DOHH2 (cell line): ENCODE measurements around the gene ZG16.
"Not testable (repeated sequence)": the region's sequence is repeated elsewhere in the genome, so short reads cannot be mapped to it uniquely, and the experiment has no call there.

Experiments
- H3F3A ChIP-seq: fragments of 200-600 bp; sonication (generic), shearing (Covaris generic); 2 replicates; pipeline ENCODE4 v1.6.0; 2016; ENCODE audit warnings: antibody characterized with exemption, mild to moderate bottlenecking; ENCODE audit not compliant: control insufficient read depth, insufficient read depth
- H3K27ac ChIP-seq: fragments of 200-600 bp; sonication (generic); 2 replicates; pipeline ENCODE4 v1.5.1; 2014; ENCODE audit warnings: low read depth, mild to moderate bottlenecking, low read length, moderate library complexity
- H3K27me3 ChIP-seq: fragments of 200-600 bp; sonication (generic); 2 replicates; pipeline ENCODE4 v1.6.1; 2014; ENCODE audit warnings: mild to moderate bottlenecking, low read length, mixed read lengths; ENCODE audit not compliant: control insufficient read depth
- H3K36me3 ChIP-seq: fragments of 200-600 bp; sonication (generic); 2 replicates; pipeline ENCODE4 v1.6.1; 2014; ENCODE audit warnings: mild to moderate bottlenecking, low read length, moderate library complexity, mixed read lengths; ENCODE audit not compliant: control insufficient read depth
- H3K4me1 ChIP-seq: fragments of 200-600 bp; sonication (generic); 2 replicates; pipeline ENCODE4 v1.6.1; 2014; ENCODE audit warnings: mild to moderate bottlenecking, low read length, mixed read lengths; ENCODE audit not compliant: control insufficient read depth
- H3K4me2 ChIP-seq: fragments of 200-600 bp; sonication (generic); 2 replicates; pipeline ENCODE4 v1.6.0; 2014; ENCODE audit warnings: mild to moderate bottlenecking, low read length, moderate library complexity
- H3K4me3 ChIP-seq: fragments of 200-600 bp; sonication (generic); 2 replicates; pipeline ENCODE4 v1.5.1; 2014; ENCODE audit warnings: mild to moderate bottlenecking, low read length, mixed read lengths
- H3K79me2 ChIP-seq: fragments of 200-600 bp; sonication (generic); 2 replicates; pipeline ENCODE4 v1.6.1; 2014; ENCODE audit warnings: mild to moderate bottlenecking, low read length, mixed read lengths; ENCODE audit not compliant: control insufficient read depth
- H3K9me2 ChIP-seq: fragments of 200-600 bp; sonication (generic); replicated peaks from 2 replicates; pipeline ENCODE4 v1.6.1; 2014; ENCODE audit warnings: mild to moderate bottlenecking, low read length, mixed read lengths; ENCODE audit not compliant: control insufficient read depth
- H3K9me3 ChIP-seq: fragments of 200-600 bp; sonication (generic); 2 replicates; pipeline ENCODE4 v1.6.1; 2014; ENCODE audit warnings: antibody characterized with exemption, low read length, mixed read lengths; ENCODE audit not compliant: control insufficient read depth, insufficient read depth
- H4K20me1 ChIP-seq: fragments of 200-600 bp; sonication (generic); 2 replicates; pipeline ENCODE4 v1.6.0; 2014; ENCODE audit warnings: low read depth, mild to moderate bottlenecking, antibody characterized with exemption, low read length, moderate library complexity; ENCODE audit not compliant: control insufficient read depth, insufficient read depth
- CTCF ChIP-seq: fragments of 200-600 bp; sonication (generic); IDR thresholded peaks from one replicate; pipeline ENCODE4 v1.5.1; 2014; ENCODE audit warnings: antibody characterized with exemption, mild to moderate bottlenecking, low read depth, low read length; ENCODE audit not compliant: poor library complexity, severe bottlenecking
- EZH2phosphoT487 ChIP-seq: fragments of 200-600 bp; sonication (generic); IDR thresholded peaks from 2 replicates; pipeline ENCODE4 v1.6.1; 2017; ENCODE audit warnings: borderline replicate concordance, mild to moderate bottlenecking, antibody characterized with exemption, low read length, moderate library complexity, mixed read lengths

The ZG16 gene

GRCh38 chr16:29774730-29775129, 3.3 kb upstream of the ZG16 start:
- H3K9me2 ChIP-seq: no peaks in the 10 kb centered on the region
- H3K4me3 ChIP-seq: no peak overlapping the region
- H3K27ac ChIP-seq: no peak overlapping the region
- TF ChIP-seq CTCF: no peak
- TF ChIP-seq EZH2phosphoT487: no peak
- H3K79me2 ChIP-seq: no peaks in the 10 kb centered on the region
- H3F3A ChIP-seq: no peaks in the 10 kb centered on the region
- no peaks in the 10 kb centered on the region for H3K9me3 ChIP-seq
- H3K27me3 ChIP-seq: peaks cover 10% of the 10 kb centered on the region; the same call in 1 of the 2 replicates
- H4K20me1 ChIP-seq: no peaks in the 10 kb centered on the region
- no peaks in the 10 kb centered on the region for H3K4me1 ChIP-seq
- H3K4me2 ChIP-seq: no peak overlapping the region
- H3K36me3 ChIP-seq: no peaks in the 10 kb centered on the region

- no peak overlapping the region for H3K27ac ChIP-seq
- H3K4me3 ChIP-seq: no peak overlapping the region
- H3K4me1 ChIP-seq: no peaks in the 10 kb centered on the region
- no peaks in the 10 kb centered on the region for H4K20me1 ChIP-seq
- H3K27me3 ChIP-seq: peaks cover 10% of the 10 kb centered on the region; the same call in 1 of the 2 replicates
- TF ChIP-seq CTCF (no peak), EZH2phosphoT487 (no peak)
- no peak overlapping the region for H3K4me2 ChIP-seq
- H3F3A ChIP-seq: no peaks in the 10 kb centered on the region
- H3K9me2 ChIP-seq: no peaks in the 10 kb centered on the region
- H3K79me2 ChIP-seq: no peaks in the 10 kb centered on the region
- no peaks in the 10 kb centered on the region for H3K9me3 ChIP-seq
- no peaks in the 10 kb centered on the region for H3K36me3 ChIP-seq
Measured at GRCh38 chr16:29775742-29776408, 2.2 kb upstream of the ZG16 start.

- TF ChIP-seq CTCF: no peak
- no peak for TF ChIP-seq EZH2phosphoT487
- H3K4me3 ChIP-seq: no peak overlapping the region
- no peaks in the 10 kb centered on the region for H3K9me3 ChIP-seq
- no peak overlapping the region for H3K27ac ChIP-seq
- H3K27me3 ChIP-seq: peaks cover 14% of the 10 kb centered on the region; the same call in 1 of the 2 replicates
- H4K20me1 ChIP-seq: no peaks in the 10 kb centered on the region
- H3K9me2 ChIP-seq: no peaks in the 10 kb centered on the region
- H3K4me1 ChIP-seq: no peaks in the 10 kb centered on the region
- no peaks in the 10 kb centered on the region for H3F3A ChIP-seq
- H3K36me3 ChIP-seq: no peaks in the 10 kb centered on the region
- no peaks in the 10 kb centered on the region for H3K79me2 ChIP-seq
- no peak overlapping the region for H3K4me2 ChIP-seq
Measured at GRCh38 chr16:29779474-29779873, 1.4 kb downstream of the ZG16 start.

- not testable (repeated sequence) for H3K4me2 ChIP-seq
- peaks cover 10% of the 10 kb centered on the region; the same call in 1 of the 2 replicates for H3K27me3 ChIP-seq
Measured at GRCh38 chr16:29783094-29783953, 5.3 kb downstream of the ZG16 start.

More at GRCh38 chr16:29783094-29783953, 5.3 kb downstream of the ZG16 start:
- not testable (repeated sequence) for H3F3A ChIP-seq, H3K27ac ChIP-seq, H3K4me3 ChIP-seq, H3K79me2 ChIP-seq, H4K20me1 ChIP-seq, H3K9me2 ChIP-seq, H3K9me3 ChIP-seq, H3K36me3 ChIP-seq, H3K4me1 ChIP-seq
